Caco-2 (cell line): Measurements from ENCODE around the gene SHB. TPM values are rescaled to one million over a fixed set of nuclear protein-coding genes. Genes with fewer than 3 reads are reported as not detected.

Source experiments
- BruUV-seq: library from RNA; stranded (reverse); fragments of 400-500 nt; replicated peaks from 2 replicates; lab custom pipeline; 2021; lab: Mats Ljungman, UMichigan
- CTCF ChIA-PET: fragments of 300-600 bp; sonication (Branson Sonifier 250); formaldehyde crosslinking; loops from one replicate; lab custom pipeline; 2022; ENCODE audit warnings: antibody characterized with exemption; lab: Charles Lee
- POLR2A ChIA-PET: fragments of 300-600 bp; sonication (Branson Sonifier 250); formaldehyde crosslinking; loops from one replicate; lab custom pipeline; 2022; ENCODE audit warnings: antibody characterized with exemption; lab: Charles Lee
- DNase-seq, 2 experiments: peaks; one replicate each; pipeline versions ENCODE4 v3.0.0 to v3.0.0-alpha.2; 2020 to 2022
- H3K27me3 ChIP-seq: replicated peaks from 2 replicates; pipeline ENCODE4 v1.6.0; 2011; ENCODE audit warnings: low read length; ENCODE audit not compliant: control insufficient read depth, insufficient read depth
- H3K36me3 ChIP-seq: 2 replicates; pipeline ENCODE4 v1.5.1; 2011; ENCODE audit warnings: low read length; ENCODE audit not compliant: control insufficient read depth, insufficient read depth
- H3K4me1 ChIP-seq: fragments of 250-450 bp; sonication (Bioruptor Pico); 2 replicates; pipeline ENCODE4 v1.5.1; 2020; ENCODE audit warnings: mild to moderate bottlenecking
- H3K4me3 ChIP-seq: 2 replicates; pipeline ENCODE4 v1.5.1; 2011; ENCODE audit warnings: low read depth, mild to moderate bottlenecking, control low read depth, low read length
- H3K9me3 ChIP-seq: fragments of 250-450 bp; sonication (Bioruptor Pico); 2 replicates; pipeline ENCODE4 v1.5.1; 2020; ENCODE audit warnings: mild to moderate bottlenecking, moderate library complexity
- H3K27ac Mint-ChIP-seq: one replicate; pipeline ENCODE4 v1.8.0; 2022; ENCODE audit warnings: mixed read lengths; ENCODE audit not compliant: unreplicated experiment
- H3K27me3 Mint-ChIP-seq: one replicate; pipeline ENCODE4 v1.8.0; 2022; ENCODE audit warnings: mixed read lengths; ENCODE audit not compliant: insufficient read depth, unreplicated experiment
- H3K36me3 Mint-ChIP-seq: one replicate; pipeline ENCODE4 v1.8.0; 2022; ENCODE audit warnings: mild to moderate bottlenecking, mixed read lengths; ENCODE audit not compliant: insufficient read depth, unreplicated experiment
- H3K4me1 Mint-ChIP-seq: one replicate; pipeline ENCODE4 v1.8.0; 2022; ENCODE audit warnings: low read depth, mixed read lengths; ENCODE audit not compliant: unreplicated experiment
- H3K4me3 Mint-ChIP-seq: one replicate; pipeline ENCODE4 v1.8.0; 2022; ENCODE audit warnings: mild to moderate bottlenecking, moderate library complexity, mixed read lengths; ENCODE audit not compliant: unreplicated experiment
- H3K9me3 Mint-ChIP-seq: one replicate; pipeline ENCODE4 v1.8.0; 2022; ENCODE audit warnings: mixed read lengths; ENCODE audit not compliant: unreplicated experiment
- CTCF ChIP-seq, 2 experiments: fragments of 200-600 bp in 1 of 2; IDR thresholded peaks; 1 replicate in 1 of 2; 2 replicates in 1 of 2; pipeline versions ENCODE4 v1.5.1 to v1.8.0; 2011 to 2022; ENCODE audit warnings: antibody characterized with exemption in 1 of 2, control low read depth in 1 of 2, inconsistent platforms in 1 of 2, low read depth in 1 of 2, low read length in 1 of 2, mild to moderate bottlenecking in 1 of 2, moderate library complexity in 1 of 2; ENCODE audit not compliant: insufficient read depth in 1 of 2, severe bottlenecking in 1 of 2, unreplicated experiment in 1 of 2
- intact Hi-C: fragments of 100-400 bp; cut with micrococcal nuclease; formaldehyde crosslinking; loops from one replicate; pipeline ENCODE4 v1.10.0; 2022; ENCODE audit not compliant: unreplicated experiment
- total RNA-seq: library from RNA; stranded (reverse); gene quantifications from 2 replicates; pipeline ENCODE4 v1.2.3, GENCODE V29; 2022

The SHB gene
- total RNA-seq, 1 experiment from 2014 or later, result 18.3 TPM

GRCh38 chr9:37916471-37917312 lies 152.3 kb downstream of the SHB start:
- Histone ChIP-seq H3K9me3 (no peaks in the 10 kb centered on the region), H3K36me3 (no peaks in the 10 kb centered on the region), H3K4me3 (no peak overlapping the region), H3K4me1 (0 out of 2 replicates have a peak, but pooled peaks cover 3% of the 10 kb centered on the region), H3K27me3 (no peaks in the 10 kb centered on the region)
- H3K4me1 Mint-ChIP-seq, result peaks cover 7% of the 10 kb centered on the region
- H3K27me3 Mint-ChIP-seq, result no peaks in the 10 kb centered on the region
- ChIA-PET POLR2A (interaction anchor here (0.7 kb wide), 1 partner anchor 107 kb away, joined by 7 read pairs; no protein-coding TSS in a partner anchor), CTCF (no interaction called here)
- no peaks in the 10 kb centered on the region for H3K9me3 Mint-ChIP-seq
- no peak for DNase-seq
- intact Hi-C loops, result no loop called here
- no TSS peak for BruUV-seq
- H3K36me3 Mint-ChIP-seq, result peaks cover 29% of the 10 kb centered on the region
- no peak overlapping the region for H3K4me3 Mint-ChIP-seq
- no peak for TF ChIP-seq CTCF (IDR thresholded peaks at IDR 0.05; ENCODE audit: insufficient read depth in 1 of 2, low read depth in 1 of 2, low read length in 1 of 2, severe bottlenecking in 1 of 2, unreplicated experiment in 1 of 2)
- H3K27ac Mint-ChIP-seq, result no peak overlapping the region

- no peak for DNase-seq
- BruUV-seq, result no TSS peak
- Mint-ChIP-seq H3K27me3 (no peaks in the 10 kb centered on the region), H3K4me3 (no peak overlapping the region), H3K9me3 (no peaks in the 10 kb centered on the region), H3K4me1 (peaks cover 7% of the 10 kb centered on the region), H3K36me3 (peaks cover 35% of the 10 kb centered on the region), H3K27ac (no peak overlapping the region)
- TF ChIP-seq CTCF (IDR thresholded peaks at IDR 0.05; ENCODE audit: insufficient read depth in 1 of 2, low read depth in 1 of 2, low read length in 1 of 2, severe bottlenecking in 1 of 2, unreplicated experiment in 1 of 2), result no peak
- Histone ChIP-seq H3K27me3 (no peaks in the 10 kb centered on the region), H3K36me3 (no peaks in the 10 kb centered on the region), H3K9me3 (no peaks in the 10 kb centered on the region), H3K4me1 (0 out of 2 replicates have a peak, but pooled peaks cover 3% of the 10 kb centered on the region), H3K4me3 (no peak overlapping the region)
- ChIA-PET CTCF (no interaction called here), POLR2A (no interaction called here)
- intact Hi-C loops, result no loop called here
Observed at GRCh38 chr9:37915911-37916470, 153.0 kb downstream of the SHB start.

- Histone ChIP-seq H3K27me3 (no peaks in the 10 kb centered on the region), H3K36me3 (no peaks in the 10 kb centered on the region), H3K9me3 (no peaks in the 10 kb centered on the region), H3K4me1 (0 out of 2 replicates have a peak, but pooled peaks cover 3% of the 10 kb centered on the region), H3K4me3 (no peak overlapping the region)
- H3K9me3 Mint-ChIP-seq, result no peaks in the 10 kb centered on the region
- CTCF ChIA-PET, result interaction anchor here (0.6 to 2.2 kb wide), 5 partner anchors 26 to 387 kb away, joined by 3 to 16 read pairs (median 4); no protein-coding TSS in a partner anchor
- peaks cover 7% of the 10 kb centered on the region for H3K4me1 Mint-ChIP-seq
- DNase-seq, result no peak
- no peak overlapping the region for H3K4me3 Mint-ChIP-seq
- H3K27me3 Mint-ChIP-seq, result no peaks in the 10 kb centered on the region
- POLR2A ChIA-PET, result no interaction called here
- peaks cover 35% of the 10 kb centered on the region for H3K36me3 Mint-ChIP-seq
- intact Hi-C loops, result no loop called here
- BruUV-seq, result no TSS peak
- TF ChIP-seq CTCF (IDR thresholded peaks at IDR 0.05; ENCODE audit: insufficient read depth in 1 of 2, low read depth in 1 of 2, low read length in 1 of 2, severe bottlenecking in 1 of 2, unreplicated experiment in 1 of 2), result no peak
- no peak overlapping the region for H3K27ac Mint-ChIP-seq
Observed at GRCh38 chr9:37914701-37915358, 154.2 kb downstream of the SHB start.
